Smooth muscle cell (in vitro differentiated cells): Measurements from ENCODE around the gene FIG4. TPM values are rescaled to one million over a fixed set of nuclear protein-coding genes. Genes with fewer than 3 reads are reported as not detected.

Experiments
- DNase-seq: peaks from one replicate; lab custom pipeline; 2025; ENCODE audit not compliant: unreplicated experiment; lab: John Stamatoyannopoulos, UW
- H2AFZ ChIP-seq: fragments of 200-600 bp; sonication (generic); 2 replicates; pipeline ENCODE4 v1.6.0; 2016; ENCODE audit warnings: antibody characterized with exemption, low read depth, mild to moderate bottlenecking
- H3F3A ChIP-seq: fragments of 200-600 bp; sonication (generic); 2 replicates; pipeline ENCODE4 v1.6.0; 2017; ENCODE audit warnings: antibody characterized with exemption, low read depth
- H3K27ac ChIP-seq: fragments of 200-600 bp; sonication (generic); 2 replicates; pipeline ENCODE4 v1.5.1; 2016; ENCODE audit warnings: low read depth, mild to moderate bottlenecking
- H3K27me3 ChIP-seq: fragments of 200-600 bp; sonication (generic); 2 replicates; pipeline ENCODE4 v1.6.1; 2016; ENCODE audit warnings: low read depth, mild to moderate bottlenecking
- H3K36me3 ChIP-seq: fragments of 200-600 bp; sonication (generic); 2 replicates; pipeline ENCODE4 v1.5.1; 2016; ENCODE audit warnings: low read depth
- H3K4me1 ChIP-seq: fragments of 200-600 bp; sonication (generic); 2 replicates; pipeline ENCODE4 v1.5.1; 2016; ENCODE audit warnings: low read depth
- H3K4me2 ChIP-seq: fragments of 200-600 bp; sonication (generic); 2 replicates; pipeline ENCODE4 v1.6.0; 2016; ENCODE audit warnings: mild to moderate bottlenecking
- H3K4me3 ChIP-seq: fragments of 200-600 bp; sonication (generic); 2 replicates; pipeline ENCODE4 v1.5.1; 2016; ENCODE audit warnings: mild to moderate bottlenecking
- H3K79me2 ChIP-seq: fragments of 200-600 bp; sonication (generic); 2 replicates; pipeline ENCODE4 v1.6.0; 2016; ENCODE audit warnings: low read depth, mild to moderate bottlenecking
- H3K9ac ChIP-seq: fragments of 200-600 bp; sonication (generic); 2 replicates; pipeline ENCODE4 v1.6.0; 2016; ENCODE audit warnings: low read depth
- H3K9me3 ChIP-seq: fragments of 200-600 bp; sonication (generic); replicated peaks from 2 replicates; pipeline ENCODE4 v1.5.1; 2016; ENCODE audit warnings: low read depth
- H4K20me1 ChIP-seq: fragments of 200-600 bp; sonication (generic); 2 replicates; pipeline ENCODE4 v1.6.0; 2016; ENCODE audit warnings: low read depth
- WGBS: methylation state at CpG from one replicate; pipeline ENCODE4 v1.1.7; 2016; ENCODE audit warnings: low lambda C conversion rate; 5-methylcytosine and 5-hydroxymethylcytosine counted together
- polyA plus RNA-seq: library from polyadenylated mRNA; unstranded; fragments of >200 nt; fragmentation: Nextera tagmentation; extraction: Ambion mirVana; gene quantifications from 2 replicates; pipeline ENCODE4 v1.2.1, GENCODE V29; 2016
- total RNA-seq: library from RNA; depleted of rRNA; stranded (reverse); fragments of >200 nt; gene quantifications from 2 replicates; pipeline ENCODE4 v1.2.3, GENCODE V29; 2014
- TF ChIP-seq, protein P1 (sequence below): fragments of 200-600 bp; sonication (generic); IDR thresholded peaks from 2 replicates; pipeline ENCODE4 v1.5.1; 2017; ENCODE audit warnings: borderline replicate concordance, mild to moderate bottlenecking, antibody characterized with exemption; ENCODE audit not compliant: insufficient read depth, poor library complexity, severe bottlenecking

FIG4 gene
- total and polyA plus RNA-seq, 2 experiments from 2014 or later, result 12.1 to 12.4 TPM

DNA sequence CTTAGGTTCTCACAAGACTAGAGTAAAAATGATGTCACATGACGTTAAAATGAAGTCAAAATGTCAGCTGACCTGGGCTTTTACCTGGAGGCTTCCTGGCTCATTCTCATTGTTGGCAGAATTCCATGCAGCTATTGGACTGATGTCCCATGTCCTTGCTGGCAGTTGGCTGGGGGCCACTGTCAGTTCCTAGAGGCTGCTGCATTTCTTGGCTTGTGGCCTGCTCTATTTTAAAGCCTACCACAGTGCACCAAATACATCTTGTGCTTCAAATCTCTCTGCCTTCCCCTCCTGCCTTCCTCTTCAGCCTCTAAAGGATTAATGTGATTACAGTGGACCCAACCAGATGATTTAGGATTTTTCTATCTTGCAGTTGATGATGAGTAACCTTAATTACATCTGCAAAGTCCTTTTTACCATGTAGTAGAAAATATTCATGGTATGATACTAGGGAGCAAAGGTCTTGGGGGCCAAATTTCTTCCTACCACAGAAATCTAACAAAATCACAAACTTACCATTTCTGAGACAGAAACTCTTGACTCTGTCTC is 81.9 kb downstream of the FIG4 start:
- TF ChIP-seq, protein P1, sequence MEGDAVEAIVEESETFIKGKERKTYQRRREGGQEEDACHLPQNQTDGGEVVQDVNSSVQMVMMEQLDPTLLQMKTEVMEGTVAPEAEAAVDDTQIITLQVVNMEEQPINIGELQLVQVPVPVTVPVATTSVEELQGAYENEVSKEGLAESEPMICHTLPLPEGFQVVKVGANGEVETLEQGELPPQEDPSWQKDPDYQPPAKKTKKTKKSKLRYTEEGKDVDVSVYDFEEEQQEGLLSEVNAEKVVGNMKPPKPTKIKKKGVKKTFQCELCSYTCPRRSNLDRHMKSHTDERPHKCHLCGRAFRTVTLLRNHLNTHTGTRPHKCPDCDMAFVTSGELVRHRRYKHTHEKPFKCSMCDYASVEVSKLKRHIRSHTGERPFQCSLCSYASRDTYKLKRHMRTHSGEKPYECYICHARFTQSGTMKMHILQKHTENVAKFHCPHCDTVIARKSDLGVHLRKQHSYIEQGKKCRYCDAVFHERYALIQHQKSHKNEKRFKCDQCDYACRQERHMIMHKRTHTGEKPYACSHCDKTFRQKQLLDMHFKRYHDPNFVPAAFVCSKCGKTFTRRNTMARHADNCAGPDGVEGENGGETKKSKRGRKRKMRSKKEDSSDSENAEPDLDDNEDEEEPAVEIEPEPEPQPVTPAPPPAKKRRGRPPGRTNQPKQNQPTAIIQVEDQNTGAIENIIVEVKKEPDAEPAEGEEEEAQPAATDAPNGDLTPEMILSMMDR, result no peak
- Histone ChIP-seq H4K20me1 (no peaks in the 10 kb centered on the region), H3K4me2 (no peak overlapping the region), H3K79me2 (no peaks in the 10 kb centered on the region), H3K27ac (no peak overlapping the region), H3K4me3 (no peak overlapping the region), H3F3A (no peaks in the 10 kb centered on the region), H3K27me3 (no peaks in the 10 kb centered on the region), H2AFZ (no peak overlapping the region), H3K9ac (no peak overlapping the region), H3K9me3 (no peaks in the 10 kb centered on the region), H3K36me3 (no peaks in the 10 kb centered on the region), H3K4me1 (no peaks in the 10 kb centered on the region)
- 80% methylated on average over 1 of the region's 1 CpG for WGBS
- DNase-seq, result no peak

DNA sequence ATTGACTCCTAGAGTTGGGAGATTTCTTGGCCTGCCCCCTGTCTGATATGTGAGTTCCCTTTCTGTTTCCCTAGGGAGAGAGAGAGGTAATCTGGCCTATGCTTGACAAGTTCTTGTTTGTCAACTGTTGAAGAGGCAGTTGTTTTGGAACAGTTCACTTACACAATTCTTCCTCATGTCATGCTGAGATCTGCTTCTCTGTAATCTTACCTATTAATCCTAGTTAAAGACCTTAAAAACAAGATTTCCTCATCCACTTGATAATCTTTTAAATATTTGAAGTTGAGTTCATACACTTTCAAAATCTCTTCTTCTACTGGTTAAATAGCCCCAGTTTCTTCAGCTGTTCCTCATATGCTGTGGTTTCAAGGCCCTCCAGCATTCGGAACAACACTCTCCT is 89.9 kb downstream of the FIG4 start:
- Histone ChIP-seq H3K9ac (no peak overlapping the region), H2AFZ (no peak overlapping the region), H3K79me2 (no peaks in the 10 kb centered on the region), H3F3A (no peaks in the 10 kb centered on the region), H3K9me3 (no peaks in the 10 kb centered on the region), H3K4me1 (no peaks in the 10 kb centered on the region), H4K20me1 (no peaks in the 10 kb centered on the region), H3K4me2 (no peak overlapping the region), H3K27ac (no peak overlapping the region), H3K27me3 (no peaks in the 10 kb centered on the region), H3K4me3 (no peak overlapping the region), H3K36me3 (no peaks in the 10 kb centered on the region)
- TF ChIP-seq, protein P1, result no peak
- WGBS, result 96% methylated on average over 1 of the region's 1 CpG
- DNase-seq, result no peak

DNA sequence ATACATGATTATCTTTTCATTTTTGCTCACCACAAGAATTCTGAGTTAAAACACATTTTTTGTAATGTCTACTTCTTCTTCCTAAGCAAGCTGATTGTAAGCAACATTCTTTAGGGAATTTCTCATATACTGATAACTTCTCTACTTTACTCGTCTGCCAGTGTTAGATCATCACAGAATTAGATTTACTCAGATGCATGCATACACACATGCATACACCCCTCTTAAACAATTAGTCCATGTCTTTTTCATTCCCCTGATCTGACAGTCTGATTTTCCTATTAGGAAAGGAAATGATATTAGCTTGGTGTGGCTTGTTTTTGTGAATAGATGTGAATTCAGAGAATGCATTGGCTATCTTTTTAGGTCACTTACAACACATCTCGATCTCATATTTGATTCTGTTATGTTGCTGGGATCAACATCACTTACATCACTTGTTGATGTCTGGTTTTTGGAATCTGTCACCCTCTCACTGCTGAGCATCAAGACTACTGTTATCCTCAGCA is 91.4 kb downstream of the FIG4 start:
- TF ChIP-seq, protein P1, result no peak
- no peak overlapping the region for H3K9ac ChIP-seq
- no peak overlapping the region for H3K4me3 ChIP-seq
- no peaks in the 10 kb centered on the region for H3K4me1 ChIP-seq
- H3K9me3 ChIP-seq, result no peaks in the 10 kb centered on the region
- WGBS, result 50% methylated on average over 2 of the region's 2 CpGs
- no peaks in the 10 kb centered on the region for H3K79me2 ChIP-seq
- H3K4me2 ChIP-seq, result no peak overlapping the region
- DNase-seq, result no peak
- H4K20me1 ChIP-seq, result no peaks in the 10 kb centered on the region
- H2AFZ ChIP-seq, result no peak overlapping the region
- H3F3A ChIP-seq, result no peaks in the 10 kb centered on the region
- H3K27me3 ChIP-seq, result no peaks in the 10 kb centered on the region
- H3K27ac ChIP-seq, result no peak overlapping the region
- no peaks in the 10 kb centered on the region for H3K36me3 ChIP-seq

DNA sequence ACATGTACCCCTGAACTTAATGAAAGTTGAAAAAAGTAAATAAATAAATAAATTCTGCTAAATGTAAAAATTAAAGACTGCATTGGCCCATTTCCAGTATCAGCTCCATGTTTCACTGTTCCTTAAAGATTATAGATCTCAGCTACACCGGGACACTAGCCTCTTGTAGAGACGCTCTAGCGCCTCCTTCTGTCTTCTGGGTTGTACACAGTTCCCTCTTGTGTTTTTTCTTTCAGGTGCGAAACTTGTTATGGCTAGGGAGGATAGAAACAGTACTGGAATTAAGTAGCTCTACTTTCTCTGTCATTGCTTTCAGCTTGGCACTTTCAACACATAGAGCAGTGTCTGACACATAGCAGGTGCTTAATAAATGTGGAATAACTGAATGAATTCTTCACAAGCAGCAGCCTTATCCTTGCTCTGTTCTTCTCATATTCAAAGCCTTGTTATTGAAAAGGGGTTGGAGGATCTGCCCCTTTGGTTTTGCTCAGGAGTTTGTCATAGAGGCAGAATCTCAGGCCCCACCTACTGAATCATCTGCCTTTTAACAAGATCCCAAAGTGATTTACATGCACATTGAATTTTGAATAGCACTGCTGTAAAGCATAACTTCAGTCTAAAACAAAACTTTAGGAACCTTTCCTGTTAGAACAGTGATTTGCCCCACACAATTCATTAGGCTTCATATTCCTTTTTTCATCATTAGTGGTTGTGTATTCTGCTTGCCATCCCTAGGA is 92.3 kb downstream of the FIG4 start:
- Histone ChIP-seq H3K36me3 (no peaks in the 10 kb centered on the region), H3K27ac (no peak overlapping the region), H3K4me1 (no peaks in the 10 kb centered on the region), H3K4me2 (no peak overlapping the region), H3K79me2 (no peaks in the 10 kb centered on the region), H3K27me3 (no peaks in the 10 kb centered on the region), H4K20me1 (no peaks in the 10 kb centered on the region), H3K9ac (no peak overlapping the region), H3F3A (no peaks in the 10 kb centered on the region), H3K9me3 (no peaks in the 10 kb centered on the region), H2AFZ (no peak overlapping the region), H3K4me3 (no peak overlapping the region)
- TF ChIP-seq, protein P1, result no peak
- no peak for DNase-seq
- WGBS, result 55% methylated on average over 4 of the region's 4 CpGs
